Activated CD4-positive, alpha-beta memory T cell treated with anti-CD3 and anti-CD28 coated beads, Interleukin-2, amount 10 ng/mL, durations not matched to agents 7 days and 5 days (primary cell): ENCODE measurements around the gene LRFN4. TPM values are rescaled to one million over a fixed set of nuclear protein-coding genes. Genes with fewer than 3 reads are reported as not detected.
"Not testable (repeated sequence)": the region's sequence is repeated elsewhere in the genome, so short reads cannot be mapped to it uniquely, and the experiment has no call there.

Experiments
- CTCF ChIA-PET: fragments of 350-600 bp; sonication (Branson Sonifier 250); formaldehyde crosslinking; loops from one replicate; lab custom pipeline; 2021; ENCODE audit warnings: antibody characterized with exemption, inconsistent platforms; lab: Charles Lee
- POLR2A ChIA-PET: fragments of 350-600 bp; sonication (Branson Sonifier 250); formaldehyde crosslinking; loops from one replicate; lab custom pipeline; 2021; ENCODE audit warnings: antibody characterized with exemption; lab: Charles Lee
- DNase-seq: peaks from one replicate; pipeline ENCODE4 v3.0.0-alpha.2; 2020
- H3K27ac Mint-ChIP-seq: one replicate; pipeline ENCODE4 v1.8.0; 2021; ENCODE audit warnings: mild to moderate bottlenecking, mixed read lengths
- H3K27me3 Mint-ChIP-seq: one replicate; pipeline ENCODE4 v1.8.0; 2021; ENCODE audit warnings: mixed read lengths
- H3K36me3 Mint-ChIP-seq: one replicate; pipeline ENCODE4 v1.8.0; 2021; ENCODE audit warnings: low read depth, mixed read lengths
- H3K4me1 Mint-ChIP-seq: one replicate; pipeline ENCODE4 v1.8.0; 2021; ENCODE audit warnings: mixed read lengths
- H3K4me3 Mint-ChIP-seq: one replicate; pipeline ENCODE4 v1.8.0; 2021; ENCODE audit warnings: mild to moderate bottlenecking, mixed read lengths
- H3K9me3 Mint-ChIP-seq: one replicate; pipeline ENCODE4 v1.8.0; 2021; ENCODE audit warnings: mixed read lengths
- total RNA-seq, 2 experiments: library from RNA; stranded (reverse); gene quantifications; one replicate each; pipeline ENCODE4 v1.2.3, GENCODE V29; 2021

The LRFN4 gene
- total RNA-seq: 10 to 100 TPM; 23.2 to 28.3 TPM

- Mint-ChIP-seq H3K9me3 (no peaks in the 10 kb centered on the region), H3K4me3 (peak within 1 kb of the TSS; percentile 86), H3K27me3 (no peaks in the 10 kb centered on the region), H3K4me1 (peaks cover 24% of the 10 kb centered on the region), H3K27ac (peak within 1 kb of the TSS; percentile 86), H3K36me3 (no peaks in the 10 kb centered on the region)
- ChIA-PET POLR2A (interaction anchor here (1.1 to 6.1 kb wide), 7 partner anchors 13 to 311 kb away, joined by 3 to 177 read pairs (median 4); partner anchors contain the start of genes PC, RBM14, RBM4 and RCE1), CTCF (interaction anchor here (1.3 to 2.7 kb wide), 4 partner anchors 10 to 24 kb away, joined by 3 to 21 read pairs (median 4); partner anchors contain the start of gene RCE1)
- DNase-seq: no peak
These were observed at the start of gene LRFN4 for GRCh38 chr11:66856496-66857233. Gene LRFN4, plus strand, starts transcription at chr11:66857064. Its CDS starts 681 bp downstream, at chr11:66857745.

- Mint-ChIP-seq H3K9me3 (no peaks in the 10 kb centered on the region), H3K36me3 (no peaks in the 10 kb centered on the region), H3K27ac (no peak overlapping the region), H3K27me3 (no peaks in the 10 kb centered on the region), H3K4me1 (peaks cover 1% of the 10 kb centered on the region), H3K4me3 (no peak overlapping the region)
- CTCF ChIA-PET: interaction anchor here (0.6 kb wide), 1 partner anchor 103 kb away, joined by 3 read pairs; no protein-coding TSS in a partner anchor
- no peak for DNase-seq
- POLR2A ChIA-PET: no interaction called here
These were observed 47.3 kb upstream of the LRFN4 start for GRCh38 chr11:66809592-66809991.

- H3K9me3 Mint-ChIP-seq: no peaks in the 10 kb centered on the region
- no peaks in the 10 kb centered on the region for H3K27me3 Mint-ChIP-seq
- no peak for DNase-seq
- ChIA-PET CTCF (no interaction called here), POLR2A (interaction anchor here (0.6 kb wide), 1 partner anchor 10 kb away, joined by 3 read pairs; no protein-coding TSS in a partner anchor)
- H3K36me3 Mint-ChIP-seq: no peaks in the 10 kb centered on the region
- H3K4me3 Mint-ChIP-seq: no peak overlapping the region
- peaks cover 5% of the 10 kb centered on the region for H3K4me1 Mint-ChIP-seq
- H3K27ac Mint-ChIP-seq: no peak overlapping the region
These were observed 46.2 kb upstream of the LRFN4 start for GRCh38 chr11:66810576-66811185.

GRCh38 chr11:66814678-66815077 lies 42.2 kb upstream of the LRFN4 start:
- H3K4me3 Mint-ChIP-seq: no peak overlapping the region
- H3K27ac Mint-ChIP-seq: no peak overlapping the region
- DNase-seq: no peak
- H3K4me1 Mint-ChIP-seq: peaks cover 7% of the 10 kb centered on the region
- ChIA-PET CTCF (interaction anchor here (0.9 kb wide), 1 partner anchor 119 kb away, joined by 3 read pairs; no protein-coding TSS in a partner anchor), POLR2A (interaction anchor here (0.5 kb wide), 1 partner anchor 1110 kb away, joined by 3 read pairs; no protein-coding TSS in a partner anchor)
- no peaks in the 10 kb centered on the region for H3K27me3 Mint-ChIP-seq
- H3K9me3 Mint-ChIP-seq: no peaks in the 10 kb centered on the region
- no peaks in the 10 kb centered on the region for H3K36me3 Mint-ChIP-seq

GRCh38 chr11:66815646-66816045 lies 41.2 kb upstream of the LRFN4 start:
- peaks cover 7% of the 10 kb centered on the region for H3K4me1 Mint-ChIP-seq
- POLR2A ChIA-PET: no interaction called here
- H3K36me3 Mint-ChIP-seq: no peaks in the 10 kb centered on the region
- H3K4me3 Mint-ChIP-seq: no peak overlapping the region
- CTCF ChIA-PET: no interaction called here
- H3K27me3 Mint-ChIP-seq: no peaks in the 10 kb centered on the region
- H3K9me3 Mint-ChIP-seq: no peaks in the 10 kb centered on the region
- DNase-seq: no peak
- H3K27ac Mint-ChIP-seq: no peak overlapping the region

- H3K36me3 Mint-ChIP-seq: no peaks in the 10 kb centered on the region
- CTCF ChIA-PET: interaction anchor here (0.6 kb wide), 1 partner anchor 1049 kb away, joined by 4 read pairs; no protein-coding TSS in a partner anchor
- no peaks in the 10 kb centered on the region for H3K27me3 Mint-ChIP-seq
- H3K9me3 Mint-ChIP-seq: no peaks in the 10 kb centered on the region
- POLR2A ChIA-PET: interaction anchor here (0.7 to 1.4 kb wide), 2 partner anchors 24 to 152 kb away, joined by 3 read pairs; no protein-coding TSS in a partner anchor
- no peak for DNase-seq
- H3K4me1 Mint-ChIP-seq: peaks cover 7% of the 10 kb centered on the region
- H3K27ac Mint-ChIP-seq: no peak overlapping the region
- no peak overlapping the region for H3K4me3 Mint-ChIP-seq
These were observed 38.5 kb upstream of the LRFN4 start for GRCh38 chr11:66818231-66818955.

- Mint-ChIP-seq H3K27me3 (no peaks in the 10 kb centered on the region), H3K27ac (no peak overlapping the region)
- CTCF ChIA-PET: interaction anchor here (1.2 kb wide), 1 partner anchor 14 kb away, joined by 5 read pairs; no protein-coding TSS in a partner anchor
These were observed 36.5 kb upstream of the LRFN4 start for GRCh38 chr11:66820381-66820780.

GRCh38 chr11:66820901-66821300 lies 36.0 kb upstream of the LRFN4 start:
- Mint-ChIP-seq H3K36me3 (peaks cover 3% of the 10 kb centered on the region), H3K4me1 (peaks cover 1% of the 10 kb centered on the region), H3K4me3 (no peak overlapping the region), H3K27ac (no peak overlapping the region), H3K9me3 (no peaks in the 10 kb centered on the region), H3K27me3 (no peaks in the 10 kb centered on the region)
- ChIA-PET POLR2A (interaction anchor here (1.0 kb wide), 1 partner anchor 183 kb away, joined by 3 read pairs; no protein-coding TSS in a partner anchor), CTCF (no interaction called here)
- DNase-seq: no peak

More at GRCh38 chr11:66820381-66820780, 36.5 kb upstream of the LRFN4 start:
- Mint-ChIP-seq H3K4me3 (no peak overlapping the region), H3K4me1 (peaks cover 6% of the 10 kb centered on the region), H3K9me3 (no peaks in the 10 kb centered on the region), H3K36me3 (peaks cover 3% of the 10 kb centered on the region)
- POLR2A ChIA-PET: interaction anchor here (1.0 kb wide), 1 partner anchor 183 kb away, joined by 3 read pairs; no protein-coding TSS in a partner anchor
- DNase-seq: no peak

GRCh38 chr11:66823700-66824099 lies 33.2 kb upstream of the LRFN4 start:
- Mint-ChIP-seq H3K4me3 (no peak overlapping the region), H3K27ac (no peak overlapping the region), H3K27me3 (no peaks in the 10 kb centered on the region), H3K36me3 (peaks cover 3% of the 10 kb centered on the region), H3K4me1 (no peaks in the 10 kb centered on the region), H3K9me3 (no peaks in the 10 kb centered on the region)
- no peak for DNase-seq
- ChIA-PET CTCF (no interaction called here), POLR2A (interaction anchor here (0.8 kb wide), 1 partner anchor 19 kb away, joined by 3 read pairs; no protein-coding TSS in a partner anchor)

- H3K27me3 Mint-ChIP-seq, CTCF ChIA-PET, H3K9me3 Mint-ChIP-seq, DNase-seq, H3K4me1 Mint-ChIP-seq, H3K4me3 Mint-ChIP-seq, POLR2A ChIA-PET, H3K27ac Mint-ChIP-seq, H3K36me3 Mint-ChIP-seq: not testable (repeated sequence)
These were observed 32.3 kb upstream of the LRFN4 start for GRCh38 chr11:66824573-66824972.

- Mint-ChIP-seq H3K4me3 (no peak overlapping the region), H3K27ac (no peak overlapping the region), H3K36me3 (peaks cover 10% of the 10 kb centered on the region), H3K4me1 (peaks cover 10% of the 10 kb centered on the region), H3K27me3 (no peaks in the 10 kb centered on the region), H3K9me3 (no peaks in the 10 kb centered on the region)
- no peak for DNase-seq
- ChIA-PET CTCF (interaction anchor here (0.9 to 4.8 kb wide), 8 partner anchors 9 to 155 kb away, joined by 3 to 68 read pairs (median 5); partner anchors contain the start of genes RBM4B and RCE1), POLR2A (interaction anchor here (0.6 to 2.0 kb wide), 5 partner anchors 8 to 221 kb away, joined by 3 to 9 read pairs (median 3); partner anchors contain the start of genes RBM4B and RCE1)
These were observed 22.4 kb upstream of the LRFN4 start for GRCh38 chr11:66834539-66834845.

GRCh38 chr11:66834943-66835342 lies 21.9 kb upstream of the LRFN4 start:
- Mint-ChIP-seq H3K27me3 (no peaks in the 10 kb centered on the region), H3K4me3 (no peak overlapping the region), H3K36me3 (peaks cover 11% of the 10 kb centered on the region), H3K9me3 (no peaks in the 10 kb centered on the region), H3K4me1 (peaks cover 15% of the 10 kb centered on the region), H3K27ac (peak overlapping the region; percentile 11)
- CTCF ChIA-PET: interaction anchor here (0.9 to 4.8 kb wide), 8 partner anchors 9 to 156 kb away, joined by 3 to 68 read pairs (median 5); partner anchors contain the start of genes RBM4B and RCE1
- POLR2A ChIA-PET: interaction anchor here (1.1 to 2.0 kb wide), 3 partner anchors 7 to 139 kb away, joined by 3 to 9 read pairs (median 9); partner anchors contain the start of gene RCE1
- no peak for DNase-seq
